ENCODE measurements around the gene KRT13. TPM values are rescaled to one million over a fixed set of nuclear protein-coding genes. Genes with fewer than 3 reads are reported as not detected.

Gene KRT13
- total RNA-seq, 1 experiment from 2014 or later, result not detected

GRCh38 chr17:41516830-41517283 is 11.4 kb upstream of the KRT13 start:
- no peaks in the 10 kb centered on the region for H3K9me3 ChIP-seq (ENCODE audit: low read depth, low read length, poor library complexity, severe bottlenecking)
- no peak overlapping the region for H3K4me3 ChIP-seq (ENCODE audit: low read depth, low read length, poor library complexity, severe bottlenecking)
- no peak for DNase-seq (ENCODE audit: low spot score)
- TF ChIP-seq EZH2 (IDR thresholded peaks at IDR 0.05; ENCODE audit: borderline replicate concordance, low read depth, low read length, poor library complexity, severe bottlenecking), result no peak
- no peak for TF ChIP-seq CTCF (conservative IDR thresholded peaks at IDR 0.05; ENCODE audit: low read depth, low read length)
- ChIA-PET POLR2A (ENCODE audit: low non-redundant PET) (no interaction called here), CTCF (no interaction called here)
- H3K27me3 ChIP-seq (replicated peaks; ENCODE audit: insufficient read depth, low read depth, low read length, poor library complexity), result no peaks in the 10 kb centered on the region
- intact Hi-C loops (cut with micrococcal nuclease; ENCODE audit: unreplicated experiment), result no loop called here
- H3K36me3 ChIP-seq (ENCODE audit: insufficient read depth, low read length, poor library complexity, severe bottlenecking), result no peaks in the 10 kb centered on the region
- no TSS peak for BruUV-seq (replicated peaks)
- no peak overlapping the region for H3K27ac ChIP-seq (ENCODE audit: low read depth, low read length, poor library complexity, severe bottlenecking)
- no peaks in the 10 kb centered on the region for H3K4me1 ChIP-seq (ENCODE audit: insufficient read depth, low read length, poor library complexity, severe bottlenecking)

GRCh38 chr17:41516147-41516829 is 10.9 kb upstream of the KRT13 start:
- Histone ChIP-seq H3K36me3 (ENCODE audit: insufficient read depth, low read length, poor library complexity, severe bottlenecking) (no peaks in the 10 kb centered on the region), H3K27me3 (replicated peaks; ENCODE audit: insufficient read depth, low read depth, low read length, poor library complexity) (no peaks in the 10 kb centered on the region), H3K9me3 (ENCODE audit: low read depth, low read length, poor library complexity, severe bottlenecking) (no peaks in the 10 kb centered on the region), H3K27ac (ENCODE audit: low read depth, low read length, poor library complexity, severe bottlenecking) (no peak overlapping the region), H3K4me3 (ENCODE audit: low read depth, low read length, poor library complexity, severe bottlenecking) (no peak overlapping the region), H3K4me1 (ENCODE audit: insufficient read depth, low read length, poor library complexity, severe bottlenecking) (no peaks in the 10 kb centered on the region)
- intact Hi-C loops (cut with micrococcal nuclease; ENCODE audit: unreplicated experiment), result no loop called here
- TF ChIP-seq CTCF (conservative IDR thresholded peaks at IDR 0.05; ENCODE audit: low read depth, low read length), result no peak
- ChIA-PET POLR2A (ENCODE audit: low non-redundant PET) (no interaction called here), CTCF (no interaction called here)
- BruUV-seq (replicated peaks), result no TSS peak
- no peak for DNase-seq (ENCODE audit: low spot score)

GRCh38 chr17:41513168-41513547 is 7.7 kb upstream of the KRT13 start:
- no TSS peak for BruUV-seq (replicated peaks)
- no peak overlapping the region for H3K27ac ChIP-seq (ENCODE audit: low read depth, low read length, poor library complexity, severe bottlenecking)
- DNase-seq (ENCODE audit: low spot score), result no peak
- no peaks in the 10 kb centered on the region for H3K9me3 ChIP-seq (ENCODE audit: low read depth, low read length, poor library complexity, severe bottlenecking)
- ChIA-PET CTCF (no interaction called here), POLR2A (ENCODE audit: low non-redundant PET) (no interaction called here)
- H3K4me1 ChIP-seq (ENCODE audit: insufficient read depth, low read length, poor library complexity, severe bottlenecking), result no peaks in the 10 kb centered on the region
- no peak overlapping the region for H3K4me3 ChIP-seq (ENCODE audit: low read depth, low read length, poor library complexity, severe bottlenecking)
- TF ChIP-seq CTCF (conservative IDR thresholded peaks at IDR 0.05; ENCODE audit: low read depth, low read length), result no peak
- no peak for TF ChIP-seq EZH2 (IDR thresholded peaks at IDR 0.05; ENCODE audit: borderline replicate concordance, low read depth, low read length, poor library complexity, severe bottlenecking)
- intact Hi-C loops (cut with micrococcal nuclease; ENCODE audit: unreplicated experiment), result no loop called here
- no peaks in the 10 kb centered on the region for H3K27me3 ChIP-seq (replicated peaks; ENCODE audit: insufficient read depth, low read depth, low read length, poor library complexity)
- no peaks in the 10 kb centered on the region for H3K36me3 ChIP-seq (ENCODE audit: insufficient read depth, low read length, poor library complexity, severe bottlenecking)

All from A673 (cell line).